Measurements from ENCODE around the gene PLBD1.

PLBD1 gene

GRCh38 chr12:14495326-14495725 is 72.4 kb downstream of the PLBD1 start:
- no peak for DNase-seq

- DNase-seq = no peak
These were observed 84.8 kb downstream of the PLBD1 start for GRCh38 chr12:14482886-14483285.

GRCh38 chr12:14482361-14482760 is 85.3 kb downstream of the PLBD1 start:
- DNase-seq = no peak

- no peak for DNase-seq
These were observed 86.5 kb downstream of the PLBD1 start for GRCh38 chr12:14481201-14481600.

- DNase-seq = no peak
These were observed 88.7 kb downstream of the PLBD1 start for GRCh38 chr12:14479004-14479403.

GRCh38 chr12:14473707-14474287 is 93.9 kb downstream of the PLBD1 start:
- DNase-seq = peak; percentile 21

- no peak for DNase-seq
These were observed 96.2 kb downstream of the PLBD1 start for GRCh38 chr12:14471497-14471896.

- DNase-seq = no peak
These were observed 107.4 kb downstream of the PLBD1 start for GRCh38 chr12:14460212-14460841.

GRCh38 chr12:14454098-14454907 is 113.4 kb downstream of the PLBD1 start:
- peak; percentile 43 for DNase-seq

Data from NCI-H345 (cell line).